Fibroblast of peridontal ligament (primary cell): ENCODE results near the gene PRDM11.

Experiments used
- DNase-seq: peaks from one replicate; pipeline ENCODE4 v3.0.0-alpha.2; 2010; ENCODE audit errors: extremely low read depth

The PRDM11 gene

DNA sequence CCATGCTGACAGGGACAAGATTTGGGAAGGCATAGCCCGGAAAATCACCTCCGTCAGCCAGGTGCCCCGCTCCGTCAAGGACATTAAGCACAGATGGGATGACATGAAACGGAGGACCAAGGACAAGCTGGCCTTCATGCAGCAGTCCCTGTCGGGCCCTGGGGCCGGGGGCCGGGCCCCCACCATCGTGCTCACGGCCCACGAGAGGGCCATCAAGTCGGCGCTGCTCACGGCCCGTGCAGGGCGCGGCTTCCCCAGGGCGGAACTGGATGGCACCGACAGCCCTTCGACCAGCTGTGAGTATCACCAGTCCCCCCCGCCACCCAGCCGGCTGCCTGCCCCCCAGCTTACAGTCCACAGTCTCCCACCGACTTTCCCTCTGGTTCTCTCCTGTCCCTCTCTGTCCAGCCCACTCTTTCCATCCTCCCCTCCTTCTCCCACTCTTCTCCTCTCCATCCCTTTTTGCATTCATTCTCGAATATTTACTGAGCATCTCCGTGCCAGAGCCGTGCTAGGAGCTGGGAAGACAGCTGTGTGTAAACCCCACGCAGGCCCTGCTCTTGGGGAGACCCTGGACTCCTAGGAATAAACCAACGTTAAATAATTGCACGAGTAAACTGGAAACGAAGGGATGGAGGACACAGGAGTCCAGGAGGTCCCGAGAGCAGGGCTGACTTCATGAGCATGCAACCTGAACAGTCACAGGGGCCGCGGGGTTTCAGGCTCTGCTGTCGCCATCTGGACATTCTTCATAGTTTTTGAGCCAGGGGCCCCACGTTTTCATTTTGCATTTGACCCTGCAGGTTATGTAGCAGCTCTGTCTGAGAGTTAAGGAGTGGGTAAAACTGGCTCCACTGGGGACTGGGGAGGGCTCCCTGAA, 62.8 kb downstream of the PRDM11 start:
- DNase-seq = no peak

DNA sequence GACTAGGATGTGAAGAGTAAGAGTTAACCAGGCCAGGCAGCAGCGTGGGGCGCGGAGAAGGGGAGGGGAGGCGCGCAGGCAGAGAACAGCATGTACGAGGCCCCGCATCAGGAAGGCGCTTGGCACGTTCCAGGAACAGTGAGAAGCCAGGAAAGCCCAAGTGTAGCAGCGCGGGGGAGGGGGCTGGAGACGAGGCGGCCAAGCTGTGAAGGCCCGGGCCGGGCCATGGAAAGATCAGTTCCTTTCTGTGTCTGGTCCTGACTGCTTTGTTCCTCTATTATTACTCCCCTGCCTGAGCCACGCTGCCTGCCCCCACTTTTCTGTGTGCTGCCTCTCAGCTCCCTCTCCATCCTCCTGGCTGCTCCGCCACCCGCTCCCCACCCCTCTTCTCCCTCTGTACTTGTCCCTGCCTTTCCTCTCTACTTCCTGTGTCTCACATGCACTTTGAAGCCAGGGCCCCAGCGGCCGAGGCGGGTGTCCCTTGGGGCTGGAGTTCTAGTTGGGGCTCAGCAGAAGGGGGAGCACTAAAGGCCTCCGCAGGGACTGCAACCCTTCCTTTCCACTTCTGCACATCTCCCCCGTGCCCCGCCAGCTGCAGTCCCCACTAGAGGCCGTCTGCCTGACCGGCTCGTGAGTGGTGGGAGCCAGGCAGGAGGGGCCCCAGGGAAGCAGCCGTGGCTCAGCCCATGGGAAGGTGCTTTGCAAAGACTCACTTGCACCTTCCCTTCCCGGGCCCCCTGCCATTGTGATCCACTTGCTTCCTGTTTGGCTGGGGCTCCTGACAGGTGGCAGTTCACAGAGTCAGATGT, 63.7 kb downstream of the PRDM11 start:
- peak; percentile 7 for DNase-seq

DNA sequence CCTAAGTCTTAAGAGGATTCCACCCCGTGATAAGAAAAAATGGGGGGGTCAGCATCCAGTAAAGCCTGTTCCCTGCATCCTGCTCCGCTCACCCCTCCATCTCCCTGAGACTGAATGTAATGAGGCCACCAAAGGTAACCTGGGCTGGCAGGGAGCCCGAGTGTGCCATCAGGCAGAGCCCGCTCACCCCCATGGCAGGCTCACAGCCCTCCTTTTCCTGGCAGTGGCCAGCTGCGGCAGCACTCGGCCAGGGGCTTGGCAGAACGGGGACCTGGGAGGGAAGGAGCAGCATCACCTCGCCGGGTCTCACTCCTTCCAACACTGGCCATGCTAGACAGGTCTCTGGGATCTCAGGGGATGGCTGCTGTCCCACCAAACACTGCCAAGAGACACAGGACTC, 64.4 kb downstream of the PRDM11 start:
- DNase-seq = no peak

DNA sequence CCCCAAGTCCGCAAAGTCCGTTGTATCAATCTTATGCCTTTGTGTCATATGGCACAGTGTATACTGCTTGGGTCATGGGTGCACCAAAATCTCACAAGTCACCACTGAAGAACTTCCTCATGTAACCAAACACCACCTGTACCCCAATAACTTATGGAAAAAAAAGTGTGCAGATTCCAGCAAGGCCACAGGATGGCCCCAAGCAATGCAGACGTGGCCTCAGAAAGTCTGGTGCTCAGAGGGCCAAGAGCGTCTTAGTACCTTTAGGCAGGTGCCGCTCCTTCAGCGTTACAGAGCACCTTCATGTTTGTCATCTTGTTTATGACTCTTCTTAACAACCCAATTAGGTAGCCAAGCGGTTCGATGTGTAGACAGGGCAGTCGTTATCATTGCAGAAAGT, 65.3 kb downstream of the PRDM11 start:
- DNase-seq = no peak

DNA sequence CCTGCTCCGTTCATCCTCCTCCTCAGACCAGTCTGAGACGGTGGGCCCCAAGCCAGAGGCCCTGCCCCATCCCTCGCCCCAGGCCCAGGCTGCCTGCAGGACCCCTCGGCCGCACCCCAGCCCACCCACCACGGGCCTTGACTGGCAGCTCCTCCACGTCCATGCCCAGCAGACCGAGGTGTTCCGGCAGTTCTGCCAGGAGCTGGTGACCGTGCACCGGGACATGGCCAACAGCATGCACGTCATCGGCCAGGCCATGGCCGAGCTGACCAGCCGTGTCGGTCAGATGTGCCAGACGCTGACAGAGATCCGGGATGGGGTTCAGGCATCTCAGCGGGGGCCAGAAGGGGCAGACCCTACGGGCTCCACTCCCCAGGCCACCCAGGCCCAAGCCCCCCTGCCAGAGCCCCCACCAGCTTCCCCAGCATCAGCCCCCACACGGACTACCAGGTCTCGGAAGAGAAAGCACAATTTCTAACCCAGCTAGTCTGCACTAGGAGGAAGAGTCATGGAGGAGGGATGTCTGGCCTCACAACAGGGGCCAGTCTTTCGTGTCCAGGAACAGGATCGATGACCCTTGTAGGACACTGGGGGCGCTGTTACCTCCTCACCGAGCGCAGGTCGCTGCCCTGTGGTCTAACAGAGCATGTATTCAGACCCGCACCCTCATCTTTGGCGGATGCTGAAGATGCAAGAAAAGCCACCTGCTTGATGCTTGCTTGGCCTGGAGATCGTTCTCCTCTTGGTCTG, 66.3 kb downstream of the PRDM11 start:
- no peak for DNase-seq

DNA sequence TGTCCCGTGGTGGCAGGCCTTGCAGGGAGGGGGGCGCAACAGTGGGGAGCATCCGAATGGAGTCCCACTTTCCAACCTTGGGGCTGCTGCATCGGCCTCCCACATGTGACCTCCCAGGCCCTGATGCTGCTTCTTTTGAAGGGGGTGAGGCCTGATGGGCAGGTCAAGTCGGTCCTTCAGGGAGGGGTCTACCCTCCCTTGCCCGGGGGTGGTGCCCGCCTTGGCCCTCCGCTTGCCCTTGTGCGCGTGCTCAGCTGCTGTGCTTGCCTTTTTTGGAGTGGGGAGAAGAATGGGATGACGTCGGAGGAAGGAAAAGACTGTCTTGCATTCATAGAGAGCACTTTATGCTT, 66.9 kb downstream of the PRDM11 start:
- DNase-seq = no peak

DNA sequence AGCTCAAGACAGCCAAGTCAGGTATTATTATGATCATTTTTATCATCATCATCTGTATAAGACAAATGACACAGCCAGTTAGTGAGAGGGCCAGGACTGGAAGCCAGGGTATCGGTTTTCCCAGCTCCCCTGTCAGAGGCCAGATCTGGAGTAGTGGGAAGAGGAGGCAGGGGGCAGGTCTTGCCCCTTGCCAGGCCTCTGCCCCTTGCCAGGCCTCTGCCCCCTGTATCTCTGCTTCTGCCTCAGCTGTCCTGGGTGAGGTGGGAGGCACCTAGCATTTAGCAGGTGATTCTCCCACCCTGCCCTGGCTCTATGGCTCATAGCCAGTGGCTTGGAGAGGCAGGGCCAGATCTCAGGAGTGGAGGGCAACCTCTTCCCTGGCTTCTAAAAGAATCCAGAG, 67.3 kb downstream of the PRDM11 start:
- DNase-seq = no peak

DNA sequence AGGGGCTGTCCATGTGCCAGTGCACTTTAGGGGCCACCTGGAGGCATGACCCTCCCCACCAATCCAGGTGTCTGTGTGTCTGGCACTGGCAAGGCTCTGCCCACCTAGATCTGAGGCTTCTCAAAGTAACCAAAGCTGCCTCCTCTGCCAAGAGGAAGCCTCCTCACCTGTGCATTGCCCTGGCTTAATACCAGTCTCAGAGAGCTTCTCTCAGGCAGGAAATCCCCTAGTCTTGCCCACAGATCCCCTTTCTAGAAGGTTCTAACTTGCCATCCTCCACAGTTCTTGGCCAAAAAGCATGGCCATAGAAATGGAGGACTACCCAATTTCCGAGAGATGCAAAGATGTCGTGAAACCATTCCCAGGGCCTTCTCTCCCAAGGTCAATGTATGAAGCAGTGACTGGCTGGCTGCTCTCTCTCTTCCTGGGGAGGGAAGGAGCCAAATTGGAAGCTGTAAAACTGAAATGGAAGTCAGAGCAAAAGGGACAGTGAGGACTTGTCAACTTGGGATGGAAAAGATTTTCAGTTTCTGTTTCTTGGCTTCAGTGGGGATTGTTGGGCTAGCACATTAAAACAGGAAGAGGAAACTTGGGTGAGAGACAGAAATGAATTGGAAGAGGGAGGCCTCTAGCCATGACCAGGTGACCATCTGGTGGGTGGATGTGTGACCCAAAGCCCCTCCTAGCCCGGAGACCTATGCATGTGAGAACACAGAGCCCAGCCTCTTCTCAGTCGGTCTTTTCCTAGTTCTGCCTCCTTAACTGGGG, 68.8 kb downstream of the PRDM11 start:
- DNase-seq = no peak

DNA sequence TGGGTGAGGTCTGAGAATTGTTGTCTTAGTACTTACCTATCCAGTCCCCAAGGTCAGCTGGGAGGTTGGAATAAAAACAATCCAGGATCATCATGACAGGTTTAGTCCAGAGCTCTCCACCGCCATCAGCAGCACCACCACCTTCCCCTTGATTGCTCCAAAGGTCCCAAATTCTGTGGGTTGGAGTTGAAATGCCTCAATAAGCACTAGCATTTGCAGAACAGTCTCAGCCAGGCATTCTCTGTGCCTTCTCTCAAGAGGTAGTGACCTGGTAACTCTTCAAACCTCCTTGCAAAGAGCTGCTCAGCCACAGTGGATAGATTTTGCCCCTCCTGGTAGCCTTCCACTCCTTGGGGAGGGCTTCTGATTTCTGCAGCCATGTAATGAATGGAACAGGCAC, 69.6 kb downstream of the PRDM11 start:
- no peak for DNase-seq

DNA sequence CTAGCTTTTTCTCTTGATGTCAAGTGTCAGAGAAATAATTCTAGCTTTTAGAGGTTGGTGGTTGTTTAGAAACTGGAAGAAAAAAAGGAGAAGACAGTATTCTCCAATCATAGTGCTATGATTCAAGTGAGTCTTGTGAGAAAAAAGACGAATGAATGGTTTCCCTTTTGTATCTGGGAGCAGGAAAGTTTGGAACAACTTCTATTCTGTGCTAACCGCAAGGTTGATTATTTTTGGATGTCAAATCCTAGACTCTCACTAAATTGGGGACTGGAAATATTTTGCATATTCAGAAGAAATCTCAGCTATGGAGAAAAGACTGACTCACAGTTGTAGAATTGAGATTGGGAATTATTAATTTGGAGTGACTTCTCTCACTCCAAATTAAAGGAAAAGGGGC, 70.5 kb downstream of the PRDM11 start:
- DNase-seq = no peak

DNA sequence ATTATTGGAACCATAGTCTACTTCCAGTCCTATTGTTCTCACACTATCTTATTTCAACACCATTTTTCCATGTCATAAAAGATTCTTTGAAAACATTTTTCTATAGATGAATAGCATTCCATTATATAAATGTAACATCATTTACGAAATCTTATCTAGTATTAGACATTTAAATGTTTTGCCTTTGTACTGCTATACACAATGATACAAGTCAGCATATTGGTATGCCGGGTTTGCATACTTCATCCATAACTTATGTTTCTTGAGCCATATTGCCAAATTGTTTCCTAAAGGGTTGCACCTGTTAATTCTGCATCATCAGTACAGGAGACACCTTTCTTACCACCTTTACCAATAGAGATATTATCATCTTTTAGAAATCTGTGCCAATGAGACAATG, 71.6 kb downstream of the PRDM11 start:
- no peak for DNase-seq

DNA sequence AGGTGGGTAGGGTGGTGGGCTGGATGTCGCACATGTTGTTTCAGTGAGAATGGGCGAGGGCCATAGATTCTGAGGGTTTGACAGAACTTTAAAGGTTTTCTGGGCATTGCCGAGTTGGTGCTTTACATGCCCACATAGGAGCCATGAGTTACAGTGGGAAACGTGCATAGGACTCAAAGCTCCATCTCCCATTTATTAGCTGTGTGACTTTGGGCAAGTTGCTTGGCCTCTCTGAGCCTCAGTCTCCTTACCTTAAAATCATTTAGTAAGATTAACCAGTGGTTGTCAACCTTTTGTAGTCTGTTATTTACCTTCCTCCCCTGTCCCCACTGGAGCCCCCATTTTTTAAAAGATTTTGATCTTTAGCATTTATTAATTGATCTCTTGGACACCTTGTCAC, 72.3 kb downstream of the PRDM11 start:
- no peak for DNase-seq

DNA sequence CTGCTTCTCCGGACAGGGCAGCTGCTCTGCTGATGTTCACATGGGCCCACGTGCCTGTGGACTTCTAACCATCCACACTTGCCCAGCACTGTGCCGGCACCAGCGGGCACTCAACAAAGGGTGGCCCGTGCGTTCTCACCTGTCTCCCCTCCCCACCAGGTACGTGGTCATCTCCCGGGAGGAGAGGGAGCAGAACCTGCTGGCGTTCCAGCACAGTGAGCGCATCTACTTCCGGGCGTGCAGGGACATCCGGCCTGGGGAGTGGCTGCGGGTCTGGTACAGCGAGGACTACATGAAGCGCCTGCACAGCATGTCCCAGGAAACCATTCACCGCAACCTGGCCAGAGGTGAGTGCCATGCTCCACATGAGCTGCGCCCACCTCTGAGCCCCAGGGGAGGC, 73.0 kb downstream of the PRDM11 start:
- DNase-seq = no peak

DNA sequence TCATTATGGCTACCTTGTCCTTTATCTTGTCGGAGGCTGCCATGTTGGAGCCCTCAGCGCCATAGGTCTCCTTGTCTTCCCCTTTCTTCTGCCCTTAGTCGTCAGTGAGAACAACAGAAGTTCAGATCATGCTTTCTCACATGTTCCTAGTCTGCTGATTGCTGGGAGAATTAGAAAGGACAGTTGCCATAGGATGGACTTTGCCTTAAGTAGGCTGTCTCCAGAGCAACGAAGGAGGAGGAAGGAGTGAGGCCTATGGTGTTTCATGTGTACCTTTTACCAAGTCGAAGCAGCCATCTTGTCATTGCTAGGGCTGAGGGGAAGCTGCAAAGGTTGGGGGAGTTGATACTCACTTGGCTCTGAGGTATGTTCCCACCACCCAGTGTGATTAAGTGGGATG, 77.1 kb downstream of the PRDM11 start:
- DNase-seq = no peak

DNA sequence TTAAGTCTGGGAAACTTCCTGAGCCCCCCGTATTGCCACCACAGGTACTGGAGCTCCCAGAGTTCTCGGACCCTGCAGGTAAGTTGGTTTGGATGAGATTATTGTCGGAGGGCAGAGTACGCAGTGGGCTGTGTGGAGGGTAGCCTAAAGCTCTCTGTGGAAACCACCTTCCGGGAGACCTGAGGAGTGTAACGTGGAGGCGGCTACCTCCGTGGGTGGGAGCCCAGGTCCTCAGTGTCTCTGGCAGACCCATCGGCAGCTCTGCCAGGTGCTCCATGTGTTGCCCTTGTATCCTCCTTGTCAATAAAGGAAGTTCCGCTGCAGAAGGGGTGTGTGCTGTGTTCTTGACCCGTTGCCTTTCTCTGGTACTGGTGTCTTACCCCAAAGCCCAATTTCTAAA, 78.3 kb downstream of the PRDM11 start:
- no peak for DNase-seq

DNA sequence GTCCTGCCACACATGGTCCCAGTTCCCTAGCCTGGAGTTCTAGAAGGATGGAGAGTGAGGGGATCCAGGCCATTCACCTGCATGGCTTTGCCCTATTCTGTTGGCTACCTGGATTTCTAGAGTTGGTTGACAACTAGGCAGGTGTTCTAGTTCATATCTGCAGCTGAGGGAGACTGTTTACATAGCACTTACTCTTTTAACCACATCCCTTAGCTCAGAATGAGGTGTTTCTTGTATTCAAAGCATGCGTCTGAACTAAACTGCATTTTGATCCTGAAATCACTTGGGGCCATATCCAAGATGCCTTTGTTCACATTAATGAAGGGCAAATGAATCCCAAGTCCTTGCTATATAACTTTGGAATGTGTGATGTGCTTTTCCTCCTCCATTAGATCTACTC, 78.8 kb downstream of the PRDM11 start:
- no peak for DNase-seq

DNA sequence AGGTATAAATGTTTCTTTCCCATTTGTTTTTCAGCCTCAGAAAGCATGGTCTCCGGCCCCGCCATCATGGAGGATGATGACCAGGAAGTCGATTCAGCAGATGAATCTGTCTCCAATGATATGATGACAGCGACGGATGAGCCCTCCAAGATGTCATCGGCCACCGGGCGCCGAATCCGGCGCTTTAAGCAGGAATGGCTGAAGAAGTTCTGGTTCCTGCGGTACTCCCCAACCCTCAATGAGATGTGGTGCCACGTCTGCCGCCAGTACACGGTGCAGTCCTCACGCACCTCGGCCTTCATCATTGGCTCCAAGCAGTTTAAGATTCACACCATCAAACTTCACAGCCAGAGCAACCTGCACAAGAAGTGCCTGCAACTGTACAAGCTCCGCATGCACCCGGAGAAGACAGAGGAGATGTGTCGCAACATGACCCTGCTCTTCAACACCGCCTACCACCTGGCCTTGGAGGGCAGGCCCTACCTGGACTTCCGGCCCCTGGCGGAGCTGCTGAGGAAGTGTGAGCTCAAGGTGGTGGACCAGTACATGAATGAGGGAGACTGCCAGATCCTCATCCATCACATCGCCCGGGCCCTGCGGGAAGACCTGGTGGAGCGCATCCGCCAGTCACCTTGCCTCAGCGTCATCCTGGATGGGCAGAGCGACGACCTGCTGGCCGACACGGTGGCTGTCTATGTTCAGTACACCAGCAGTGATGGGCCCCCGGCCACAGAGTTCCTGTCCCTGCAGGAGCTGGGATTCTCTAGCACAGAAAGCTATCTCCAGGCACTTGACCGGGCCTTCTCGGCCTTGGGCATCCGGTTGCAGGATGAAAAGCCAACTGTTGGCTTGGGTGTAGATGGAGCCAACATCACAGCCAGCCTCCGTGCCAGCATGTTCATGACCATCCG, 79.8 kb downstream of the PRDM11 start:
- no peak for DNase-seq

DNA sequence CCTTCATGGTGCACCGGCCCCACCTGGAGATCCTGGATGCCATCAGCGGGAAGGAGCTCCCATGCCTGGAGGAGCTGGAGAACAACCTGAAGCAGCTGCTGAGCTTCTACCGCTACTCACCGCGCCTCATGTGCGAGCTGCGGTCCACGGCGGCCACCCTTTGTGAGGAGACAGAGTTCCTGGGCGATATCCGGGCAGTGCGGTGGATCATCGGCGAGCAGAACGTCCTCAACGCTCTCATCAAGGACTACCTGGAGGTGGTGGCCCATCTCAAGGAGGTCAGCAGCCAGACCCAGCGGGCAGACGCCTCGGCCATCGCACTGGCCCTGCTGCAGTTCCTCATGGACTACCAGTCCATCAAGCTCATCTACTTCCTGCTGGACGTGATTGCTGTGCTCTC, 80.5 kb downstream of the PRDM11 start:
- DNase-seq = no peak

DNA sequence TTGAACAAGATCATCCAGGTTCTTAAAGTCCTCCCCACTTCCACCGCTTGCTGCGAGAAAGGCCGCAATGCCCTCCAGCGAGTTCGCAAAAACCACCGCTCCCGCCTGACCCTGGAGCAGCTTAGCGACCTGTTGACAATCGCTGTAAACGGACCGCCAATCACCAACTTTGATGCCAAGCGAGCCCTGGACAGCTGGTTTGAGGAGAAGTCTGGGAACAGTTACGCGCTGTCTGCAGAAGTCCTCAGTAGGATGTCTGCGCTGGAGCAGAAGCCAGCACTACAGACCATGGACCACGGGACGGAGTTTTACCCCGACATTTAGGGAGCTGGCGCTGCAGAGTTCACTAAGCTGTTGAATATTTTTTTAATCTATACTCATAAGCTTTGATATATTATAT, 81.4 kb downstream of the PRDM11 start:
- DNase-seq = no peak

DNA sequence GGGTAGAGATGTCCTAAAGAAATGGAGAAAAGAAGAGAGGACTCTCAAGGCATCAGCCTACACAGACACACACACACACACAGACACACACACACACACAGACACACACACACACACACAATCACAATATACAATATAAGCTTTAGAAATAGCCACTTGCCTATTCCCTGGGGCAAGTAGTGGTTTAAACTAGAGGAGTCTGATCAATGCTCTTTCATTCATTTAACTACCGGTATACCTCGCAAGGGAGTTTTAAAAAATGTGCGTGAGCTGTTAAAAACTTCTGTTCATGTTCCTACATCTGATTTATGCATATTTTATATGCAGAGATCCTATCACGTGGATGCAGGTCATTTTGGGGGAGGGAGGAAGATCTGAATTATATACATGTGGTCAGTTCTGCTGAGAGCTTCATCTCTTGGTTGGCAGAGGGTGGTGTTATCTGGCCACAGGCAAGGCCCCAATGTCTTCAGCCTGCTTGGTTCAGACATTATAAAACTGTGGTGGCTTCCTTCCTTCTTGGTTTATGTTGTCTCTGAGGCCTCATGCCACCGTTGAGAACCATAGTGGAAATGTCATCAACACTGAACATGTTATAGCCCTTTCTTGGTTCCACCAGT, 83.1 kb downstream of the PRDM11 start:
- DNase-seq = no peak
